Measurements from ENCODE around the gene CD55. TPM values are rescaled to one million over a fixed set of nuclear protein-coding genes. Genes with fewer than 3 reads are reported as not detected.

Gene CD55
- total RNA-seq, 1 experiment from 2014 or later: 17.3 TPM

- Histone ChIP-seq H3T11ph (ENCODE audit: low read length) (no peak overlapping the region), H3K9me3 (ENCODE audit: control insufficient read depth, low read depth, low read length) (no peaks in the 10 kb centered on the region), H4K20me1 (ENCODE audit: control insufficient read depth, insufficient read depth, insufficient read length) (no peaks in the 10 kb centered on the region), H4K5ac (ENCODE audit: insufficient read length, low read depth, low read length) (no peak overlapping the region), H3K27me3 (ENCODE audit: insufficient read depth, low read length) (no peaks in the 10 kb centered on the region), H2BK120ac (ENCODE audit: low read depth, low read length, poor library complexity, severe bottlenecking) (no peak overlapping the region), H3K4me2 (ENCODE audit: insufficient read depth, insufficient read length, low read length) (no peak overlapping the region), H2BK12ac (ENCODE audit: insufficient read length, low read depth, low read length) (no peak overlapping the region), H3K9ac (ENCODE audit: extremely low read depth, insufficient read length, low read length) (no peak overlapping the region), H2BK20ac (ENCODE audit: low read depth, low read length, poor library complexity, severe bottlenecking) (no peak overlapping the region), H2BK15ac (ENCODE audit: low read depth, low read length) (no peak overlapping the region), H3K4me1 (ENCODE audit: insufficient read depth, low read length) (no peaks in the 10 kb centered on the region), H2AK5ac (ENCODE audit: insufficient read length, low read length) (no peak overlapping the region), H3K56ac (ENCODE audit: insufficient read length, low read depth, low read length) (no peak overlapping the region), H3K14ac (ENCODE audit: insufficient read depth, low read length) (no peak overlapping the region), H3K23ac (ENCODE audit: insufficient read length, low read depth, low read length) (no peak overlapping the region), H3K27ac (ENCODE audit: insufficient read length, low read depth, low read length) (no peak overlapping the region), H3K4ac (ENCODE audit: low read depth, low read length) (no peak overlapping the region), H2BK5ac (ENCODE audit: insufficient read length, low read length) (no peak overlapping the region), H3K79me1 (ENCODE audit: insufficient read depth, low read depth, low read length, poor library complexity, severe bottlenecking) (no peaks in the 10 kb centered on the region), H3K23me2 (ENCODE audit: insufficient read length, low read depth, low read length, poor library complexity, severe bottlenecking) (no peaks in the 10 kb centered on the region), H4K8ac (replicated peaks; ENCODE audit: insufficient read length, low read depth, low read length) (no peak overlapping the region), H2AFZ (ENCODE audit: low read length) (no peak overlapping the region), H3K18ac (ENCODE audit: insufficient read length, low read depth, low read length) (no peak overlapping the region), H3K79me2 (ENCODE audit: insufficient read depth, low read length) (no peaks in the 10 kb centered on the region), H4K91ac (ENCODE audit: insufficient read length, low read depth, low read length) (no peak overlapping the region)
- no CpG with 5 or more reads among the region's 1 CpG for WGBS (ENCODE audit: extremely low coverage, insufficient read length, low lambda C conversion rate)
- H3K4me3 Mint-ChIP-seq: no peak overlapping the region
- H3K9me3 Mint-ChIP-seq: peaks cover 3 to 16% of the 10 kb centered on the region in 2 experiments; a peak in 4 of 5 replicates
- peaks cover 0 to 5% (median 0%) of the 10 kb centered on the region in 3 experiments; a peak in 2 of 7 replicates for H3K36me3 Mint-ChIP-seq (ENCODE audit: insufficient read depth in 1 of 3, low read depth in 3 of 3)
- H3K27me3 Mint-ChIP-seq (ENCODE audit: low read depth): no peaks in the 10 kb centered on the region
- no peaks in the 10 kb centered on the region for H3K4me1 Mint-ChIP-seq
- TF ChIP-seq CTCF (conservative IDR thresholded peaks at IDR 0.05): no peak
- no peak for DNase-seq
- H3K27ac Mint-ChIP-seq: no peak overlapping the region
Observed at GRCh38 chr1:207277241-207277640, 44.2 kb upstream of the CD55 start.
